Subcutaneous adipose tissue (tissue), 4 donors: Measurements from ENCODE around the gene SH2D4B. TPM values are rescaled to one million over a fixed set of nuclear protein-coding genes. Genes with fewer than 3 reads are reported as not detected.

Source experiments
- total RNA-seq, 4 donors: library from RNA; depleted of rRNA; stranded (reverse); fragments of >200 nt; gene quantifications; one replicate each; pipeline ENCODE4 v1.1.0, GENCODE V29; 2016
- TF ChIP-seq, protein P1 (sequence below): fragments of 450-650 bp; IDR thresholded peaks from one replicate; pipeline ENCODE4 v1.5.1; 2016; ENCODE audit warnings: low read depth, mild to moderate bottlenecking, control low read depth, antibody characterized with exemption, moderate library complexity

SH2D4B gene
- total RNA-seq, 4 donors from 2014 or later = 0.34 to 0.49 TPM; not detected in 2

DNA sequence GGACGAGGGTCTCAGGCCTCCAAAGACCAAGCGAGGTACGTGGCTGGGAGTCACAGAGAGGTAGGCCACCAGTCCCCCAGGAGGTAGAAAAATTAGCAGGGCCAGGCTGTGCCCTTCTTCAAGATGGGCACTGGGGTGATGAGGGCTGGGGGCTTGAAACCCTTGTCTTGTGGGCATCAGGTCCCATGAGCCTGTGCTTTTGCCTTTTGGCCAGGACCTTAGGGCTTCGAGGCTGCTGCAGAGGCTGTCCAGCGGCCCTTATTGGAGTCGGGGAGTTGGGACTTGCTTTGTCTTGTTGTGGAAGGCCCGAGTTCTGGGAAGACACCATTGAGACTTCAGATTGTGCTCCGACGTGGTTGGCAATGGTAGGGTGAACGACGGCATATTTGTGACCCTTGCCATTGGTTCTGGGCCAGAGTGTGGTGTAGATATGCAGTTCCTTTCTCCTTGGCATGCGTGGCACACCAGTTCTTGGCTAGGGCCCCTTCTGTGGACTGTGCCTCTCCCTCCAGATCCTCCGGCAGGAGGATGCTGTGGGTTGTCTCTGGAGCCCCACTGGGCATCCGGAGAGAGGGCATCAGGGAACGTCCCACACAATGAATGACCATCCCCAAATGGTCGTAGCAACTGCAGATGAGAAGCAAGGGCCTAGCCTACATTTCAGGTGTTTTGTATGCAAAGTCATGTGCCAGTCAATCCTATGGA is 931 bp downstream of the SH2D4B start:
- TF ChIP-seq, protein P1, sequence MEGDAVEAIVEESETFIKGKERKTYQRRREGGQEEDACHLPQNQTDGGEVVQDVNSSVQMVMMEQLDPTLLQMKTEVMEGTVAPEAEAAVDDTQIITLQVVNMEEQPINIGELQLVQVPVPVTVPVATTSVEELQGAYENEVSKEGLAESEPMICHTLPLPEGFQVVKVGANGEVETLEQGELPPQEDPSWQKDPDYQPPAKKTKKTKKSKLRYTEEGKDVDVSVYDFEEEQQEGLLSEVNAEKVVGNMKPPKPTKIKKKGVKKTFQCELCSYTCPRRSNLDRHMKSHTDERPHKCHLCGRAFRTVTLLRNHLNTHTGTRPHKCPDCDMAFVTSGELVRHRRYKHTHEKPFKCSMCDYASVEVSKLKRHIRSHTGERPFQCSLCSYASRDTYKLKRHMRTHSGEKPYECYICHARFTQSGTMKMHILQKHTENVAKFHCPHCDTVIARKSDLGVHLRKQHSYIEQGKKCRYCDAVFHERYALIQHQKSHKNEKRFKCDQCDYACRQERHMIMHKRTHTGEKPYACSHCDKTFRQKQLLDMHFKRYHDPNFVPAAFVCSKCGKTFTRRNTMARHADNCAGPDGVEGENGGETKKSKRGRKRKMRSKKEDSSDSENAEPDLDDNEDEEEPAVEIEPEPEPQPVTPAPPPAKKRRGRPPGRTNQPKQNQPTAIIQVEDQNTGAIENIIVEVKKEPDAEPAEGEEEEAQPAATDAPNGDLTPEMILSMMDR = no peak

GRCh38 chr10:80539421-80540031 is 1.8 kb downstream of the SH2D4B start:
- TF ChIP-seq, protein P1 = no peak

GRCh38 chr10:80540136-80540535 is 2.4 kb downstream of the SH2D4B start:
- TF ChIP-seq, protein P1 = no peak

GRCh38 chr10:80540618-80540980 is 2.9 kb downstream of the SH2D4B start:
- TF ChIP-seq, protein P1 = no peak

- TF ChIP-seq, protein P1 = no peak
Observed at GRCh38 chr10:80540981-80541750, 3.5 kb downstream of the SH2D4B start.

GRCh38 chr10:80542053-80542452 is 4.4 kb downstream of the SH2D4B start:
- TF ChIP-seq, protein P1 = no peak

DNA sequence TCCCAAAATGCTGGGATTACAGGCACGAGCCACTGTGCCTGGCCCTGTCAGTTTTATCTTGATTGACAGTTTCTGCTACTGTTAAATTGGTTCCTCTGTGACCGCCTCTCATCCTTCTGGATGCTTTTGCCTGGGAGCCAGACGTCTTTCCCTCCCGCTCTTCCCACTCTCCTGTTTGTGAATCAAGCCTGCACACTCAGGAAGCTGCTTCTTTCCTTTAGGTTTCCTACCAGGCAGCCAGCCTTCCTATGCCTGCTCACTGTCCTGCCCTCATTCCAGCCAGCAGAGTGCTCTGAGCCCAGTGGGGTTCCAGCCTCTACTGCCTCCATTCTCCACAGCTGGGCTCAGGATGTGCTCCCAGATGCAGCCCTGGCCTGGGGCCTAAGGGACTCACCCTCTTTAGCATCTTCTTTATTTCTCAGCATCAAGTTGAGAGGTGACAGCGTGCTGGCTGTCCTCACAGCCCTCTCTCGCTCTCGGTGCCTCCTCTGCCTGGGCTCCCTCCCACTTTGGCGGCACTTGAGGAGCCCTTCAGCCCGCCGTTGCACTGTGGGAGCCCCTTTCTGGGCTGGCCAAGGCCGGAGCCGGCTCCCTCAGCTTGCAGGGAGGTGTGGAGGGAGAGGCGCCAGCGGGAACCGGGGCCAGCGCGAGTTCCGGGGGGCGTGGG is 5.1 kb downstream of the SH2D4B start:
- TF ChIP-seq, protein P1 = no peak
